ENCODE measurements around the gene IGLL5. TPM values are rescaled to one million over a fixed set of nuclear protein-coding genes. Genes with fewer than 3 reads are reported as not detected.
A peak's percentile ranks its signal among the peaks of the same experiment; 100 is the strongest.

IGLL5 gene
- total RNA-seq, 3 donors from 2014 or later (not counting 1 experiment from before 2014, with no cell fraction given), result 0.38 to 124 (median 0.93) TPM

- no peaks in the 10 kb centered on the region for H3K9me3 ChIP-seq (ENCODE audit: control insufficient read depth, insufficient read depth, low read length)
- H3K36me3 ChIP-seq (ENCODE audit: control insufficient read depth, insufficient read depth, low read length), result no peaks in the 10 kb centered on the region
- ATAC-seq, result no peak
- no peaks in the 10 kb centered on the region for H3K27me3 ChIP-seq (ENCODE audit: control insufficient read depth, insufficient read depth, low read length)
- Mint-ChIP-seq H3K36me3 (no peaks in the 10 kb centered on the region), H3K4me3 (no peak overlapping the region), H3K27ac (no peak overlapping the region), H3K4me1 (peaks cover 6 to 30% of the 10 kb centered on the region in 2 donors), H3K27me3 (ENCODE audit: low read depth in 2 of 2) (no peaks in the 10 kb centered on the region), H3K9me3 (no peaks in the 10 kb centered on the region)
- intact Hi-C loops (cut with micrococcal nuclease), result no loop called here
- H3K4me1 ChIP-seq (ENCODE audit: control insufficient read depth, insufficient read depth, low read length), result peaks cover 43% of the 10 kb centered on the region
- TF ChIP-seq, protein P1, sequence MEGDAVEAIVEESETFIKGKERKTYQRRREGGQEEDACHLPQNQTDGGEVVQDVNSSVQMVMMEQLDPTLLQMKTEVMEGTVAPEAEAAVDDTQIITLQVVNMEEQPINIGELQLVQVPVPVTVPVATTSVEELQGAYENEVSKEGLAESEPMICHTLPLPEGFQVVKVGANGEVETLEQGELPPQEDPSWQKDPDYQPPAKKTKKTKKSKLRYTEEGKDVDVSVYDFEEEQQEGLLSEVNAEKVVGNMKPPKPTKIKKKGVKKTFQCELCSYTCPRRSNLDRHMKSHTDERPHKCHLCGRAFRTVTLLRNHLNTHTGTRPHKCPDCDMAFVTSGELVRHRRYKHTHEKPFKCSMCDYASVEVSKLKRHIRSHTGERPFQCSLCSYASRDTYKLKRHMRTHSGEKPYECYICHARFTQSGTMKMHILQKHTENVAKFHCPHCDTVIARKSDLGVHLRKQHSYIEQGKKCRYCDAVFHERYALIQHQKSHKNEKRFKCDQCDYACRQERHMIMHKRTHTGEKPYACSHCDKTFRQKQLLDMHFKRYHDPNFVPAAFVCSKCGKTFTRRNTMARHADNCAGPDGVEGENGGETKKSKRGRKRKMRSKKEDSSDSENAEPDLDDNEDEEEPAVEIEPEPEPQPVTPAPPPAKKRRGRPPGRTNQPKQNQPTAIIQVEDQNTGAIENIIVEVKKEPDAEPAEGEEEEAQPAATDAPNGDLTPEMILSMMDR (IDR thresholded peaks at IDR 0.05), result no peak
- H3K4me3 ChIP-seq (ENCODE audit: low read length), result no peak overlapping the region
- no peak overlapping the region for H3K27ac ChIP-seq (ENCODE audit: low read length)
- WGBS (ENCODE audit: insufficient coverage), result 93% methylated on average over 2 of the region's 3 CpGs
- DNase-seq, result no peak
Observed at GRCh38 chr22:22937894-22938480, 50.4 kb downstream of the IGLL5 start.

DNA sequence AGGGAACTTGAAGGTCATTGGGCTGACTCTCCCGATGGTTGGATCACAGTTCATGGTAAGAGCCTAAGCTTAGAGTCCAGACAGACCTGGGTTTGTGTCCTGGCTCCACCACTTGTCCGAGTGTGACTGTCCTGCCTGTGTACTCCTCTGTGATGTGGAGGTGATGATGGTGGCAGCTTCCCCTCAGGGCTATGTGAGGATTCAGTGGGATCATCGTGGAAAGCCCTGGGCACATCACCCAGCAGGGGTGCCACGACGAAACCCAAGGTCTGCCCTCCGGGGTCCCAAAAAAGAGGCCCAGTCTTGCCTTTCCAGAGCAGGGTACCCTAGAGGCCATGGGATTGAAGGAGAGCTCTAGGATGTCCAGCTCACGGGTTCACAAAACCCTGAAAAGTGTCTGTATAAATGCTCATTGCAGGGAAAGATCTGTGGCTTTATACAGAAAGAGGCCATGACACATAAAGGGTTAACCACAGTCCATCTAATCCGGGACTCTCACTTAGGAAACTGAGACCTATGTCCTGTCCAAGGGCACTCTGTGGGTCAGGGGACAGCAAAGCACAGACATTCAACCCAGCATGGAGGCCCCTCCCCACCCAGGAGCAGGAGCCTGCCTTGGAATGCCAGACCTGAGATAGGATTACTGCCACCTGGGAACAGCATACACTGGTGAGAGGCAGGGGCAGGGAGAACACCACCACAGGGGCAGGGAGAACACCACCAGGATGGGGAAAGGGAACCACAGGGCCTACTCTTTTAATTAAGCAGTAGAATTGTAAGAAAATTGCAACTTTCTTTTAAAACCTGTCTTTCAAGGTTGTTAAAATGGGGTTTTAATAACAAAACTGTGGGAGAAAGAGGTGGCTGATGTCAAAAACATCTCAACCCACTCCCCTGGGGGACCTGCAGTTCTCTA lies 51.3 kb downstream of the IGLL5 start:
- Histone ChIP-seq H3K9me3 (ENCODE audit: control insufficient read depth, insufficient read depth, low read length) (no peaks in the 10 kb centered on the region), H3K27me3 (ENCODE audit: control insufficient read depth, insufficient read depth, low read length) (no peaks in the 10 kb centered on the region), H3K36me3 (ENCODE audit: control insufficient read depth, insufficient read depth, low read length) (no peaks in the 10 kb centered on the region), H3K4me3 (ENCODE audit: low read length) (no peak overlapping the region), H3K27ac (ENCODE audit: low read length) (peak overlapping the region; percentile 37), H3K4me1 (ENCODE audit: control insufficient read depth, insufficient read depth, low read length) (peaks cover 42% of the 10 kb centered on the region)
- no peak overlapping the region for H3K4me3 Mint-ChIP-seq
- peak in 1 of 2 donors; percentile 8 for DNase-seq
- WGBS (ENCODE audit: insufficient coverage), result 83% methylated on average over 8 of the region's 8 CpGs
- H3K27me3 Mint-ChIP-seq (ENCODE audit: low read depth in 2 of 2), result no peaks in the 10 kb centered on the region
- peaks cover 6 to 21% of the 10 kb centered on the region in 2 donors for H3K4me1 Mint-ChIP-seq
- H3K9me3 Mint-ChIP-seq, result no peaks in the 10 kb centered on the region
- H3K36me3 Mint-ChIP-seq, result no peaks in the 10 kb centered on the region
- TF ChIP-seq, protein P1 (IDR thresholded peaks at IDR 0.05), result no peak
- intact Hi-C loops (cut with micrococcal nuclease), result no loop called here
- no peak overlapping the region for H3K27ac Mint-ChIP-seq
- no peak for ATAC-seq

DNA sequence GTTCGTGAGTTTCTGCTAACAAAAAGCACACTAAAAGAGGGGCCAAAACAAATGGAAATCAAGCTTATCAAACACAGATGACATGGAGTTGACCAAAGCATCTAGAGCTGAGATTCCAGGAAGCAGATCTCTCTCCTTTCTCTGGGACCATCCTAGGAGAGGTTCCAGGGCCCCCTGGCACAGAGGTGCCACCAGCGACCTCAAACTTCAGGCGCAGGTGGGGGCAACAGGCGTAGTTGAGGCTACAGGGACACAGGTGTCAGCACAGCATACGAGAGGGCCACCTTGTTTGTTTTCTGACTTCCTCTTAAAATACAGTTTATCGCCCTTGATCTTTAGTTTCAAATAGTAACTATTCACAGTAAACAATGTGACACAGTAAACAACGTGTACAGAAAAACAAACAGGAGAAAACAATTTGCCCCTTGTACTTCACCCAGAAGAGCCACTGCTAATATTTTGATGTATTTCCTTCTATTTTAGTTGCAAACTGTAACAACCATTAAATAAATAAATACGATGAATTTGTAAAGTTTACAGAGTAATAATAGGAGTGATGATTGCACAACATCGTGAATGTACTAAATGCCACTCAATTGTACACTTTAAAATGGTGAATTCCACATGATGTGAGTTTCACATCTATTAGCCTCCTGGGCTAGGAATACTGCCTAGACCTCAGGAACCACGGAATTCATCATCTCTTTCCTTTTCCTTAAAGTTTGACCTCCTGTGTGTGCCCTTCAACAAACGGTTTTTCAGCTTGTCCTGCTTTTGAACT lies 52.2 kb downstream of the IGLL5 start:
- Histone ChIP-seq H3K9me3 (ENCODE audit: control insufficient read depth, insufficient read depth, low read length) (no peaks in the 10 kb centered on the region), H3K27me3 (ENCODE audit: control insufficient read depth, insufficient read depth, low read length) (no peaks in the 10 kb centered on the region), H3K36me3 (ENCODE audit: control insufficient read depth, insufficient read depth, low read length) (no peaks in the 10 kb centered on the region), H3K4me3 (ENCODE audit: low read length) (no peak overlapping the region), H3K27ac (ENCODE audit: low read length) (peak overlapping the region; percentile 37), H3K4me1 (ENCODE audit: control insufficient read depth, insufficient read depth, low read length) (peaks cover 42% of the 10 kb centered on the region)
- no peaks in the 10 kb centered on the region for H3K36me3 Mint-ChIP-seq
- TF ChIP-seq, protein P1 (IDR thresholded peaks at IDR 0.05), result no peak
- H3K27ac Mint-ChIP-seq, result no peak overlapping the region
- 65% methylated on average over 10 of the region's 11 CpGs for WGBS (ENCODE audit: insufficient coverage)
- no peaks in the 10 kb centered on the region for H3K9me3 Mint-ChIP-seq
- intact Hi-C loops (cut with micrococcal nuclease), result no loop called here
- DNase-seq (no peak), ATAC-seq (no peak)
- H3K4me1 Mint-ChIP-seq, result peaks cover 6 to 13% of the 10 kb centered on the region in 2 donors
- no peaks in the 10 kb centered on the region for H3K27me3 Mint-ChIP-seq (ENCODE audit: low read depth in 2 of 2)
- no peak overlapping the region for H3K4me3 Mint-ChIP-seq

Data from natural killer cell (primary cell).